Measurements from ENCODE around the gene USB1. TPM values are rescaled to one million over a fixed set of nuclear protein-coding genes. Genes with fewer than 3 reads are reported as not detected.

Gene USB1
- total and polyA plus RNA-seq, 4 donors: 14.7 to 72.7 (median 38.7) TPM

GRCh38 chr16:57955572-57956188, 45.5 kb upstream of the USB1 start:
- DNase-seq (no peak), ATAC-seq (ENCODE audit: insufficient read depth, low FRiP score) (peak; percentile 30)
- H3K4me3 ChIP-seq: no peak overlapping the region
- H3K9ac ChIP-seq (ENCODE audit: insufficient read depth in 1 of 2, low read length in 2 of 2): no peak overlapping the region
- H3K4me1 ChIP-seq (ENCODE audit: control insufficient read depth in 5 of 5, insufficient read depth in 5 of 5, low read length in 5 of 5): peaks cover 0 to 5% (median 0%) of the 10 kb centered on the region in 5 donors
- peaks cover 0 to 2% (median 0%) of the 10 kb centered on the region in 3 donors for H3K27me3 ChIP-seq (ENCODE audit: control insufficient read depth in 3 of 3, insufficient read depth in 3 of 3, low read length in 2 of 3)
- no peak overlapping the region for H3K27ac ChIP-seq (ENCODE audit: low read depth in 1 of 2, low read length in 1 of 2)
- H3K36me3 ChIP-seq (ENCODE audit: control insufficient read depth in 4 of 4, insufficient read depth in 4 of 4, low read length in 4 of 4): no peaks in the 10 kb centered on the region
- TF ChIP-seq CTCF (IDR thresholded peaks at IDR 0.05; ENCODE audit: control extremely low read depth, extremely low read depth): no peak
- no peaks in the 10 kb centered on the region for H3K9me3 ChIP-seq (ENCODE audit: control insufficient read depth in 4 of 4, insufficient read depth in 3 of 4, low read length in 3 of 4)
- WGBS, 2 donors: 72 to 85% methylated on average over 12 of the region's 12 CpGs

GRCh38 chr16:57956270-57956808, 44.9 kb upstream of the USB1 start:
- H3K27ac ChIP-seq (ENCODE audit: low read depth in 1 of 2, low read length in 1 of 2): no peak overlapping the region
- H3K27me3 ChIP-seq (ENCODE audit: control insufficient read depth in 3 of 3, insufficient read depth in 3 of 3, low read length in 2 of 3): no peaks in the 10 kb centered on the region
- peaks cover 0 to 5% (median 0%) of the 10 kb centered on the region in 5 donors for H3K4me1 ChIP-seq (ENCODE audit: control insufficient read depth in 5 of 5, insufficient read depth in 5 of 5, low read length in 5 of 5)
- WGBS, 2 donors: 85 to 95% methylated on average over 8 of the region's 8 CpGs
- H3K36me3 ChIP-seq (ENCODE audit: control insufficient read depth in 4 of 4, insufficient read depth in 4 of 4, low read length in 4 of 4): no peaks in the 10 kb centered on the region
- H3K4me3 ChIP-seq: no peak overlapping the region
- H3K9ac ChIP-seq (ENCODE audit: insufficient read depth in 1 of 2, low read length in 2 of 2): no peak overlapping the region
- no peak for TF ChIP-seq CTCF (IDR thresholded peaks at IDR 0.05; ENCODE audit: control extremely low read depth, extremely low read depth)
- ATAC-seq (ENCODE audit: insufficient read depth, low FRiP score) (no peak), DNase-seq (no peak)
- no peaks in the 10 kb centered on the region for H3K9me3 ChIP-seq (ENCODE audit: control insufficient read depth in 4 of 4, insufficient read depth in 3 of 4, low read length in 3 of 4)

- H3K36me3 ChIP-seq (ENCODE audit: control insufficient read depth in 4 of 4, insufficient read depth in 4 of 4, low read length in 4 of 4): no peaks in the 10 kb centered on the region
- H3K27ac ChIP-seq (ENCODE audit: low read depth in 1 of 2, low read length in 1 of 2): peak overlapping the region in 1 of 2 donors; percentile 18
- DNase-seq: no peak
- 68 to 89% methylated on average over 8 of the region's 8 CpGs for WGBS, 2 donors
- peaks cover 0 to 5% (median 0%) of the 10 kb centered on the region in 5 donors for H3K4me1 ChIP-seq (ENCODE audit: control insufficient read depth in 5 of 5, insufficient read depth in 5 of 5, low read length in 5 of 5)
- H3K4me3 ChIP-seq: no peak overlapping the region
- H3K9me3 ChIP-seq (ENCODE audit: control insufficient read depth in 4 of 4, insufficient read depth in 3 of 4, low read length in 3 of 4): no peaks in the 10 kb centered on the region
- TF ChIP-seq CTCF (IDR thresholded peaks at IDR 0.05; ENCODE audit: control extremely low read depth, extremely low read depth): no peak
- ATAC-seq (ENCODE audit: insufficient read depth, low FRiP score): no peak
- no peak overlapping the region for H3K9ac ChIP-seq (ENCODE audit: insufficient read depth in 1 of 2, low read length in 2 of 2)
- no peaks in the 10 kb centered on the region for H3K27me3 ChIP-seq (ENCODE audit: control insufficient read depth in 3 of 3, insufficient read depth in 3 of 3, low read length in 2 of 3)
Measured at GRCh38 chr16:57956924-57957672, 44.1 kb upstream of the USB1 start.
